Astrocyte (in vitro differentiated cells and primary cell): Measurements from ENCODE around the gene UNC80.

ENCODE experiments used
- CTCF ChIP-seq: IDR thresholded peaks from 2 replicates; pipeline ENCODE4 v1.5.1; 2011; ENCODE audit warnings: low read depth, mild to moderate bottlenecking, inconsistent platforms, low read length, moderate library complexity; ENCODE audit not compliant: insufficient read depth
- EZH2 ChIP-seq: IDR thresholded peaks from 2 replicates; pipeline ENCODE4 v1.6.1; 2012; ENCODE audit warnings: mild to moderate bottlenecking, low read length, inconsistent platforms; ENCODE audit not compliant: insufficient read depth

GRCh38 chr2:209970271-209970670 is 198.6 kb downstream of the UNC80 start:
- TF ChIP-seq CTCF (no peak), EZH2 (no peak)
